ENCODE results near the gene NPAS2.

DNA sequence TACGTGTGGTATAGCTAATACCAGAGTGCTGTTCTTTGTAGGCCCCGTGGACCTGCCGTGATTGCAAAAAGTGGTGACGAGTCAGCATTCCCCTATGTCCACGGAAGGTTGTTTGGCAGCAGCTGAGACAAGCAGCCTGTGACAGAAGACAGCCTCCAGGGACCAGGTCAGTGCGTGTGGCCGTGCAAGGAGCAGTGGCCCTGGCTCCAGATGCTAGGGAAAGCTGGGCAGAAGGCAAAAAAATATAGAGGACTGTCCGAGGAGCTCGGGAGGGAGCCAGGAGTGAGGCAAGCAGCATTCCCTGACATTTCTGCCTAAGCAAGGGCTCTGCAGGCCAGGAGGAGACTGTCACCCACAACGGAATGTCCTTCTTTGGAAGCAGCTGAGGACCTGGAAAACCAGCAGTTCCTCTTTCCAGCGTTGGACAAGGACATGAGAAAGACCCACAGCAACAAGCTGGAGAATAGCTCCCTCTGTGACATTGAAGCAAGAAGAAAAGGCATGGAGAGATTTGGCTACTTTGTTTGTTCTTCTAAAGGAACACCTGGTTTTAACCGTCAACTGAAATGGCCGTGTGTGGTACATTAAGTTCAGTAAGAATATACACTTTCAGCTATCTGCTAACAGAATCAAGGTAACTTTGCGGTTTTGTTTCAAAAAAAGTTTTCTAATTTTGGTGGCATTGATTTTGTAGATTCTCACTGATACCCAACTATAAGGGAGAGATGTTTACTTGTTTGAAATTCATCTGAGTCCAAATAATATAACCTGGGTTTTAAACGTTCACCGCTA, 58.3 kb downstream of the NPAS2 start:
- TF ChIP-seq CTCF (conservative IDR thresholded peaks at IDR 0.05): no peak
- no peak for TF ChIP-seq ZFX (IDR thresholded peaks at IDR 0.05)

All from C4-2B (cell line).